Erythroblast (primary cell): ENCODE measurements around the gene VPS37B.
"Not testable (repeated sequence)": the region's sequence is repeated elsewhere in the genome, so short reads cannot be mapped to it uniquely, and the experiment has no call there.

Experiments used
- DNase-seq, 2 experiments: peaks; one replicate each; lab custom pipeline; 2025; lab: John Stamatoyannopoulos, UW
- GATA1 ChIP-seq: IDR thresholded peaks from 2 replicates; pipeline ENCODE4 v1.6.1; 2011; ENCODE audit warnings: low read depth, mild to moderate bottlenecking, control low read depth, low read length, moderate library complexity
- POLR2A ChIP-seq: IDR thresholded peaks from 2 replicates; pipeline ENCODE4 v1.6.1; 2011; ENCODE audit warnings: mild to moderate bottlenecking, low read length

The VPS37B gene

GRCh38 chr12:122894193-122895121, 1.5 kb downstream of the VPS37B start:
- TF ChIP-seq POLR2A = peak; percentile 48
- no peak for TF ChIP-seq GATA1
- peak; percentile 76 to 88 for DNase-seq

GRCh38 chr12:122893208-122894153, 2.4 kb downstream of the VPS37B start:
- TF ChIP-seq POLR2A (no peak), GATA1 (no peak)
- DNase-seq = no peak

- DNase-seq = not testable (repeated sequence)
Measured at GRCh38 chr12:122892724-122893123, 3.2 kb downstream of the VPS37B start.

- peak; percentile 37 to 44 for DNase-seq
- TF ChIP-seq GATA1 (no peak), POLR2A (no peak)
Measured at GRCh38 chr12:122891661-122892525, 4.0 kb downstream of the VPS37B start.

GRCh38 chr12:122889761-122890520, 6.0 kb downstream of the VPS37B start:
- TF ChIP-seq POLR2A (no peak), GATA1 (no peak)
- peak; percentile 40 to 43 for DNase-seq

GRCh38 chr12:122888232-122888752, 7.6 kb downstream of the VPS37B start:
- TF ChIP-seq POLR2A (peak; percentile 36), GATA1 (no peak)
- DNase-seq = peak; percentile 64 to 75

GRCh38 chr12:122887819-122888212, 8.1 kb downstream of the VPS37B start:
- no peak for TF ChIP-seq POLR2A
- TF ChIP-seq GATA1 = no peak
- peak; percentile 24 to 53 for DNase-seq

- DNase-seq = peak; percentile 78 to 91
- TF ChIP-seq GATA1 (no peak), POLR2A (peak; percentile 49)
Measured at GRCh38 chr12:122886851-122887818, 8.8 kb downstream of the VPS37B start.

- no peak for TF ChIP-seq GATA1
- no peak for TF ChIP-seq POLR2A
- DNase-seq = peak in 1 of 2 experiments; percentile 40
Measured at GRCh38 chr12:122886161-122886560, 9.8 kb downstream of the VPS37B start.

- no peak for TF ChIP-seq POLR2A
- DNase-seq = peak in 1 of 2 experiments; percentile 29
Measured at GRCh38 chr12:122884860-122885259, 11.1 kb downstream of the VPS37B start.
